ENCODE measurements around the gene CNN2. TPM values are rescaled to one million over a fixed set of nuclear protein-coding genes. Genes with fewer than 3 reads are reported as not detected.

The CNN2 gene
- total and polyA plus RNA-seq, 2 of the 13 experiments (the other 11 are each of a cell fraction or from before 2014, with no cell fraction given), result 63.6 to 70.0 TPM

GRCh38 chr19:993361-993830 lies 33.0 kb upstream of the CNN2 start (continued):
- TF ChIP-seq SP2 (CRISPR knock-in tag; IDR thresholded peaks at IDR 0.05), result no peak
- no peak for TF ChIP-seq SP140L (CRISPR knock-in tag; IDR thresholded peaks at IDR 0.05; ENCODE audit: borderline replicate concordance)
- no peak for TF ChIP-seq NFIB (CRISPR knock-in tag; IDR thresholded peaks at IDR 0.05; ENCODE audit: borderline replicate concordance)
- no peak for TF ChIP-seq ZNF782 (CRISPR knock-in tag; IDR thresholded peaks at IDR 0.05; ENCODE audit: borderline replicate concordance)
- TF ChIP-seq ZNF547 (CRISPR knock-in tag; IDR thresholded peaks at IDR 0.05), result peak; percentile 36; the same call in 1 of the 2 replicates
- TF ChIP-seq PHF20 (CRISPR knock-in tag; IDR thresholded peaks at IDR 0.05), result no peak
- TF ChIP-seq DNMT1 (CRISPR knock-in tag; IDR thresholded peaks at IDR 0.05), result no peak
- TF ChIP-seq MXD4 (CRISPR knock-in tag; IDR thresholded peaks at IDR 0.05), result peak; percentile 34; the same call in 1 of the 2 replicates
- TF ChIP-seq, protein P1, sequence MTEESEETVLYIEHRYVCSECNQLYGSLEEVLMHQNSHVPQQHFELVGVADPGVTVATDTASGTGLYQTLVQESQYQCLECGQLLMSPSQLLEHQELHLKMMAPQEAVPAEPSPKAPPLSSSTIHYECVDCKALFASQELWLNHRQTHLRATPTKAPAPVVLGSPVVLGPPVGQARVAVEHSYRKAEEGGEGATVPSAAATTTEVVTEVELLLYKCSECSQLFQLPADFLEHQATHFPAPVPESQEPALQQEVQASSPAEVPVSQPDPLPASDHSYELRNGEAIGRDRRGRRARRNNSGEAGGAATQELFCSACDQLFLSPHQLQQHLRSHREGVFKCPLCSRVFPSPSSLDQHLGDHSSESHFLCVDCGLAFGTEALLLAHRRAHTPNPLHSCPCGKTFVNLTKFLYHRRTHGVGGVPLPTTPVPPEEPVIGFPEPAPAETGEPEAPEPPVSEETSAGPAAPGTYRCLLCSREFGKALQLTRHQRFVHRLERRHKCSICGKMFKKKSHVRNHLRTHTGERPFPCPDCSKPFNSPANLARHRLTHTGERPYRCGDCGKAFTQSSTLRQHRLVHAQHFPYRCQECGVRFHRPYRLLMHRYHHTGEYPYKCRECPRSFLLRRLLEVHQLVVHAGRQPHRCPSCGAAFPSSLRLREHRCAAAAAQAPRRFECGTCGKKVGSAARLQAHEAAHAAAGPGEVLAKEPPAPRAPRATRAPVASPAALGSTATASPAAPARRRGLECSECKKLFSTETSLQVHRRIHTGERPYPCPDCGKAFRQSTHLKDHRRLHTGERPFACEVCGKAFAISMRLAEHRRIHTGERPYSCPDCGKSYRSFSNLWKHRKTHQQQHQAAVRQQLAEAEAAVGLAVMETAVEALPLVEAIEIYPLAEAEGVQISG (CRISPR knock-in tag; IDR thresholded peaks at IDR 0.05), result peak; percentile 78
- 0 out of 2 replicates have a peak, but pooled peaks have one; percentile 12 for TF ChIP-seq ZNF644 (CRISPR knock-in tag; IDR thresholded peaks at IDR 0.05; ENCODE audit: low read depth)
- no peak; the same call in 1 of the 2 replicates for TF ChIP-seq ESRRA (CRISPR knock-in tag; IDR thresholded peaks at IDR 0.05; ENCODE audit: low read depth)
- TF ChIP-seq, protein P2, sequence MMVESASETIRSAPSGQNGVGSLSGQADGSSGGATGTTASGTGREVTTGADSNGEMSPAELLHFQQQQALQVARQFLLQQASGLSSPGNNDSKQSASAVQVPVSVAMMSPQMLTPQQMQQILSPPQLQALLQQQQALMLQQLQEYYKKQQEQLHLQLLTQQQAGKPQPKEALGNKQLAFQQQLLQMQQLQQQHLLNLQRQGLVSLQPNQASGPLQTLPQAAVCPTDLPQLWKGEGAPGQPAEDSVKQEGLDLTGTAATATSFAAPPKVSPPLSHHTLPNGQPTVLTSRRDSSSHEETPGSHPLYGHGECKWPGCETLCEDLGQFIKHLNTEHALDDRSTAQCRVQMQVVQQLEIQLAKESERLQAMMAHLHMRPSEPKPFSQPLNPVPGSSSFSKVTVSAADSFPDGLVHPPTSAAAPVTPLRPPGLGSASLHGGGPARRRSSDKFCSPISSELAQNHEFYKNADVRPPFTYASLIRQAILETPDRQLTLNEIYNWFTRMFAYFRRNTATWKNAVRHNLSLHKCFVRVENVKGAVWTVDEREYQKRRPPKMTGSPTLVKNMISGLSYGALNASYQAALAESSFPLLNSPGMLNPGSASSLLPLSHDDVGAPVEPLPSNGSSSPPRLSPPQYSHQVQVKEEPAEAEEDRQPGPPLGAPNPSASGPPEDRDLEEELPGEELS (CRISPR knock-in tag; IDR thresholded peaks at IDR 0.05), result peak; percentile 53; the same call in 1 of the 2 replicates
- TF ChIP-seq ZNF496 (CRISPR knock-in tag; IDR thresholded peaks at IDR 0.05; ENCODE audit: insufficient replicate concordance), result no peak
- TF ChIP-seq ZNF230 (CRISPR knock-in tag; IDR thresholded peaks at IDR 0.05), result 0 out of 2 replicates have a peak, but pooled peaks have one; percentile 22
- TF ChIP-seq KDM4B (CRISPR knock-in tag; IDR thresholded peaks at IDR 0.05), result no peak
- no peak; the same call in 1 of the 2 replicates for TF ChIP-seq NRL (CRISPR knock-in tag; IDR thresholded peaks at IDR 0.05; ENCODE audit: borderline replicate concordance)
- TF ChIP-seq ZHX2 (IDR thresholded peaks at IDR 0.05; ENCODE audit: low read depth), result no peak
- no peak for TF ChIP-seq ZHX2 (CRISPR knock-in tag; IDR thresholded peaks at IDR 0.05; ENCODE audit: borderline replicate concordance)

Data from HepG2 (cell line).